SKM-1 (cell line): Measurements from ENCODE around the gene PALLD.
"Not testable (repeated sequence)": the region's sequence is repeated elsewhere in the genome, so short reads cannot be mapped to it uniquely, and the experiment has no call there.

Experiments
- DNase-seq: peaks from one replicate; lab custom pipeline; 2025; ENCODE audit not compliant: unreplicated experiment; lab: John Stamatoyannopoulos, UW

Gene PALLD

DNA sequence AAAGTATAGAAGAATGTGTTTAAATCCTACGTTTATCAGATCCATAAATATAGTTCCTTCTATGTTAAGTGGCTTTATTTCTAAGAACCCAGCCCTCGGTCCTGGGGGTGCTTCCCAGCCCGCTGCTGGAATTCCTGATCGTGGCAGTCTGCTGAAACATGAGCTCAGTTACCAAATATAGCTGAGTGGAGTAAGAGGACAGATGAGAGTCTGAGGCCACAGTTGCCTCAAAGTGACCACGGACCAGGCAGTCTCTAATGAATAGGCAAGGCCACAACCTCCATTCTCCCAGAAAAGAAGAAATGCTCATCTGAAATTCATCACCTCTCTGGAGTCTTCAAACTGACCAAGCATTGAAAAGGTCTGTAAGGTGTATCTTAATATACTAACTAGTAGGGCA, at the start of gene PALLD:
PALLD (plus strand) TSS at position 219 of the 400 bp plus-strand sequence.
- DNase-seq: no peak

DNA sequence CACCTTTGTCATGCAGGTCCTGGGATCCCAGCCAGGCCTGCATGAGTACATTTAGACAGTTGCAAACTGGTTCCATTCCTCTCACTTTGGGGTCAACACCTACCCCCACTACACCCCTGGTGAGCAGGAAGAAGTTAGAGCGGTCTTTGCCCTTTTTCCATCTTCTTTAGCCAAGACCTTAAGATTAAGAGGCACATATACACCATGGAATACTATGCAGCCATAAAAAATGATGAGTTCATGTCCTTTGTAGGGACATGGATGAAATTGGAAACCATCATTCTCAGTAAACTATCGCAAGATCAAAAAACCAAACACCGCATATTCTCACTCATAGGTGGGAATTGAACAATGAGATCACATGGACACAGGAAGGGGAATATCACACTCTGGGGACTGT, 47.8 kb upstream of the PALLD start:
- not testable (repeated sequence) for DNase-seq

DNA sequence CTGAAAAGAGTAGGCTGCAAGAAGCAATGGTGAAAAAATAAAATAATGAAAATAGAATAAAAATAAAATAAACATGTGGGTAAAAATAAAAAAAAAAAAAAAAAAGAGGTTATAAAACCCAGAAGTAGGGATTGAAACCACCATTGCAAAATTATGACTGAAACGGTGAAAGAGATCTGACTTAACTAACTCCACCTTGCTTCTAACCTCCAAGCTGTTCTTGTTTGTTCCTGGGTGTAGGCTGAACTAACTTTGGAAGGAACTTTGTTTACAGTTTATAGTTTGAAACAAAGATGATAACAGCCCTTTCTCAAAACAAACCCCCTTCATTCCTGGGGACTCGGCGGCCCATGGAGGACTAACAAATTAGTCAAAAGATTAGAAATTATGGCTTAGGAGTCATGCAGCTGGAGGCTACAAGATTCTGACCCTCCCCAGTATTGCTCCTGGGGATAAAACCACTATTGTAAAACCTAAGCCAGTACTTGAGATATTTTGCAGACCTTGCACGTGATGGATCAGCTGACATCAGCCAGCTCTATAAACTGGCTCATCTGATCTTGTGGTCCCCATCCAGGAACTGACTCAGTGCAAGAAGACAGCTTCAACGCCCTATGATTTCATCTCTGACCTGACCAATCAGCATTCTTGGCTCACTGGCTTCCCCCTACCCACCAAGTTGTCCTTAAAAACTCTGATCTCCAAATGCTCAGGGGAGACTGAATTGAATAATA, 47.0 kb upstream of the PALLD start:
- no peak for DNase-seq

DNA sequence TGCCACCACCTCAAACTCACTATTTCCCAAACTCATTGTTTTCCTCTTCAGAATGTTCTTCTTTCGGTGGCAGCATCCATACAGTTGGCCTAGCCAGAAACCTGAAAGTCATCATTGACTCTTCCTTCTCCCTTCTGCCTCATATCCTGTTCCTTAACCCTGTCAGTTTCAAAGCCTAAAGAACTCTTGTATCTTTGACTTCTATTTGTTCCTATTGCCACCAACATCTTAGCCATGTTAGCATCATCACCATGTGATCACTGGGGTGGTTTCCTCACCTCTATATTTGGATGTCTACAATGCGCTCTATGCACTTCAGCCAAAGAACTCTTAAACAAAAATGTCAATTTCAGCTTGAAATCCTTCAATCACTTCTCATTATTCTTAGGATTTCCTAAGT, 45.5 kb upstream of the PALLD start:
- no peak for DNase-seq

DNA sequence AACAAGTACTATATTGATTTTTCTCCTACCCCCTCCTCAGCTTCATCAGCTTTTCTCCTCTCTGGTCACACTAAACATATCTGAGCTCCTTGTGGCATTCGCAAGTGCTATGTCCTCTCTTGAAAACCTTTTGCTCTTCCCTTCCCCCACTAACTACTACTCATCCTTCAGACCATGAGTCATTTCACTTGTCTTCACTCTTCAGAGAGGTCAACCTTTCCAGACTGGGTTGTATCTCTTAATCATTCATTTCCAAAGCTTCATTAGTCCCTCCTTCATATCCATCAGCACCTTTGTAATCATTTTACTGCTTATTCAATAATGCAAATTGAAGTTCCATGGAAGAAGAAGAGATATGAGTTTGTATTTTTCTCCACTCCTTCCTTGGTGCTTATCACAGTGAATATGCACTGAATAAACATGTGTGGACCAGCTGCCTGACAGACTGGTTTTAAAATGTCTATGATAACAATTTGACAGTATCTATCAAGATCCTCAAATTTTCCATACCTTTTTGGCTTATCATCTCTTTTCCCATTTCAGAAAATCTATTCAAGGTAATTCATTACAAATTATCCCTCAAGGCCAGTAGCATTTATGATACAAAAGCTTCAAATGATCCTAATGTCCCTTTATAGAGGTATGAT, 45.0 kb upstream of the PALLD start:
- no peak for DNase-seq

DNA sequence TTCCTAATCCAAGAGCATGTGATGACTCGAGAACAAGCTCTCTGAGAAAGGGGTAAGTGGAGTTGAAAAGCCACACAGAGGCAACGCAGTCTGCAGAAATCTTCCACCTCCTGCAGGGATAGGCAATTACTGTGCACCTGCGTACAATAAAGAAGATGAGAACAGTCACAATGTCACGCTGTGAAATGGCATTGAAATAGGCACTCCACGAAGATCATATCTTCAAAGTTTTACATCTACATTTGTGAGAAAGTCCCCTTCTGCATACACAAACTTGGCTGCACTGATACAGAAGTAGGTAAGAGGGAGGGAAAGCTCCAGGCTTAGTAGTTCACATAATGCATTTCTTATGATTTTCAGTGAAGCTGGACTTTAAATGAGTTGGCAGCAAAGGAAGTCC, 43.7 kb upstream of the PALLD start:
- no peak for DNase-seq

DNA sequence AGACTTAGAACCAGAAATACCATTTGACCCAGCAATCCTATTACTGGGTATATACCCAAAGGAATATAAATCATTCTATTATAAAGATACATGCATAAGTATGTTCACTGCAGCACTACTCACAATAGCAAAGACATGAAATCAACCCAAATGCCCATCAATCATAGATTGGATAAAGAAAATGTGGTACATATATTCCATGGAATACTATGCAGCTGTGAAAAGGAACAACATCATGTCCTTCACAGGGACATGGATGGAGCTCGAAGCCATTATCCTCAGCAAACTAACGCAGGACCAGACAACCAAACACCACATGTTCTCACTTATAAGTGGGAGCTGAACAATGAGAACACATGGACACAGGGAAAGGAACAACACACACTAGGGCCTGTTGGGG, 38.6 kb upstream of the PALLD start:
- DNase-seq: not testable (repeated sequence)

DNA sequence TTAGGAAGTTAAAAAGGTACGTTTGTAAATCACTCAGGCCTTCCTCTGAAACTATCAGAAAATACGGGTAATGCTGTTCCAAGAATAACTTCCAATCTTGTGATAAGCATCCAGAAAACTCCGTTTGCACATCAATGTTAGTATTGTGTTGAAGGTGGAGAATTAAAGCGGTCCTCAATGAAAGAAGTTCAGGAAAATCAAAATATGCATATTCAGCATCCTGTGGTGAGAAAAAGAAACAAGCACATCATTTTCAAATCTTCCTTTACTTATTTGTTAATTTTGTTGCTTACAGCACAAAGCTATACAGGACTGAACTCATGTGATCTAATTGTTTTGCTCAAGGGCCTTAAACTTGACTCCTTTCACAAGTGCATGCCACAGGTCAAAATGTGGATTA, 35.0 kb upstream of the PALLD start:
- DNase-seq: no peak

DNA sequence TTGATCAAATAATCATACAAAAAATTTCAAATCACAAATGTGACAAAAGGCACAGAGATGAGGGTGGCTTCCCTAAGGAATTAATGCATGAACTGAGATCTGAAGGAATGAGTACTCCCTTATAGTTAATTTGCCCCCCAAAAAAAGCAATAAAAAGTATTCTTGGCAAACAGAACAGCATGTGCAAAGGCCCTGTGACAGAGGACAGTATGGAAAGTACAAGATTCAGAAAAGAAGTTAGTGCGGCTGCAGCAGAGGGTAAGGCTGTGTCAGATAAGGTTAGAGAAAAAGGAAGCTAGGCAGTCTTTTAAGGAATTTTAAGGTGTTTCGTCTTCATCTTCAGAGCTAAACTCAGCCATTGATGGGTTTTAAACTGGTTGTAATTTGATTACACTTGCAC, 23.9 kb upstream of the PALLD start:
- no peak for DNase-seq

DNA sequence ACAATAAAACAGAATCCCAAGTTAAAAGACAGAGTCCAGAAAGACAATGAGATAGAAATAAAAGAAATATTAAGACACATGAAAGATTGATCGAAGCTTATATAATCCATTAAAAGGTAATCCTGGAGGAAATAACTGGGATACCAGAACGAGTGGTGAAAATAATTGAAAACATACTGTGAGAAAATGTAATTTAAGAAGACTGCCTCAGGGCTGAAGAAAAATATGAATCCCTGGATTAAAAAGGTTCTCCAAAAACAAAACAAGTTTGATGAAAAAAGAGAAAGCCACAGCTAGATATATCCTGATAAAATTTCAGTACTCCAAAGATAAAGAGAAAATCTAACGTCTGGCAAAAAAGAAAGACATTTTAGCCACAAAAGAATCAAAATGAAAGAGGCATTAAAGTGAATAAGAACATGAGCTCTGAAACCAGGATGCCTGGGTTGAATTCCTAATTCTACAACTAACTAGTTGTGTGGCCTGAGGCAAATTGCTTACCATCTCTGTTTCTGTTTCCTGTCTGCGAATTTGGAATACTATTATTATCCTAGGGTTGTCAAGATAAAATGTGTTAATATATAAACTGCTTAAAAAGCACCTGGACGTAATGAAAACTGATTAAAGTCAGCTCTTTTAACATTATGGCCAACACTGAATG, 22.1 kb upstream of the PALLD start:
- no peak for DNase-seq

DNA sequence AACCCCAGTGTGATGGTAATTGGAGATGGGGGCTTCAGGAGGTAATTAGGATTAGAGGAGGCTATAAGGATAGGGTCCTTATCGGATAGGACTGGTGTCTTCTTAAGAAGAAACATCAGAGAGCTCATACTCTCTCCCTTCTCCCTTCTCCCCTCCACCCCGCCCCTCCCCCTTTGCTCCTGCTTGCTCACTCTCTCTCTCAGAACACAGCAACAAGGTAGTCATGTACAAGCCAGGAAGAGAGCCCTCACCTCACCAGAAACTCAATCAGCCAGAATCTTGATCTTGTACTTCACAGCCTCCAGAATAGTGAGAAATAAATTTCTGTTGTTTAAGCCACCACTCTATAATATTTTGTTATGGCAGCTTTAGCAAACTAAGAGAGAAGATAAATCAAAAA, 21.1 kb upstream of the PALLD start:
- DNase-seq: no peak

DNA sequence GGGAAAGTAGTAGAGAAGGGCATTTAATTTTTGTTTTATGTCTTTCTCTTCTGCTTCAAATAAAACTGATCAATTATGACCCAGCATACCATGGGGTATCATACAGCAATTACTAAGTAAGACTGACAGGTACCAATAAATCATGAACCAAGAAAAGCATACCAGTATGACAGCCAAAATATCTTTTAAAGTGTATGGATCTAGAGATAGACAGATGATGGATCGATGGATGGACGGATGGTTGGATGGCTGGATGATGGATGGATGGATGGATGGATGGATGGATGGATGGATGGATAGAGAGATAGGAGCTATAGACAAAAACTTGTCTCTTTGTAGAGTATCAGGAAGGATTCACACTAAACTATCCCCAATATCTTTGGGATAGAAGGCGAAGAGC, 18.0 kb upstream of the PALLD start:
- DNase-seq: no peak

DNA sequence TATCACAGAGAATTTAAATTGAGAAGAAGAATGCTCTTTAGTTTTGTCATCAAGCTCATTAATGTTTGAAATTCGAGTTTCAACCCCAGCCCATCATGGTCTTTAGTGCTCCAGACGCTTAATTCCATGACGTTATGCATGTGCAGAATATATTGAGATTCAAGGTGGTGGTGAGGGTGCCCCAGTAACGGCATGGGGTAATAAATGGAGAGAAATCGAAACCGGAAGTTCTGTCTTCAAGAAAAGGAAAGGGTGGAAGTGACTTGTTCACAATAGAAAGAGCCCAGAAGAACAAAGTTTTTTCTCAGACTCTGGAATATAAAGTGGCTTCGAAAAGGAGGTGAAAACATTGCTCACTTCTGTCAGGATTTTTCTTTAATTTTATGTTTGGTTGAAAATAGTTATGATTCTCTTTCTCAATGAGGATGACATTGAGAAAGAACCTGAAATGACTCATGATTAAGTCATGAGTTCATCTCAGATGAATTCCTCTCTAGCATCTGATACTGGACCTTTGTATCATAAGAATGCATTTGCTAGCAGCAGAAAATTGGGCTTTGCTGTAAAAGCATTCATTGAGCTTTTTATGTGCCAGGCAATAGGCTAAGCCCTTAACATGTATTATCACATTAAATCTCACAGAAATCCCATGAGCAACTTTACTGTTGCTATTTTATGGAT, 15.8 kb upstream of the PALLD start:
- peak; percentile 79 for DNase-seq

DNA sequence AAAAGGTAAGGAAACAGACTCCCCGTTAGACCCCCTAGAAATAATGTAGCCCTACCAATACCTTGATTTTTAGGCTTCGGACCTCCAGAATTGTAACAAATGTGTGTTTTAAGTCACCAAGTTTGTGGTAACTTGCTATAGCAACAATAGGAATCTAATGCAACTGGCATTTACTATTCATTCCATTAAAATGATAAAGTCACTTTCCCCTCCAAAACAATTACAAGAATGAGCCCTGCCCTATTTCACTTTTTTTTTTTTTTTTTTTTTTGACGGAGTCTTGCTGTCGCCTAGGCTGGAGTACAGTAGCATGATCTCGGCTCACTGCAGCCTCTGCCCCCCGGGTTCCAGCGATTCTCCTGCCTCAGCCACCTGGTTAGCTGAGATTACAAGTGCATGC, 13.0 kb upstream of the PALLD start:
- DNase-seq: no peak

DNA sequence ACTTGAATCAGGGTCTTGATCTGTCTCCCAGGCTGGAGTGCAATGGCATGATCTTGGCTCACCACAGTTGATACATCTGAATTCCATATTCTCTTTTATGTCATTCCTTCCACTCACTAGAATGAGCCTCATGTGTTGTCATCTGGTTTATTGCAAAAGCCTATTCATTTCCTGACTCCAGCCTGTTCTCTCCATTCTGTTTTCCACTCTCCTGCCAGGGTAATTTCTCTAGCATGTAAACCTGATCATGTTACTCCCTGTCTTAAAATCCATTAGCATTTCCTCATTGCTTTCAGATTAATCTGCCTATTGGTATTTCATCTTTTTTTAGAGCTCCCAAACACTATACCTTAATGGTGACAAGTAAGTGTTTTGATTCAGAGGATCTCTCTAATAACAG, 12.2 kb upstream of the PALLD start:
- no peak for DNase-seq

DNA sequence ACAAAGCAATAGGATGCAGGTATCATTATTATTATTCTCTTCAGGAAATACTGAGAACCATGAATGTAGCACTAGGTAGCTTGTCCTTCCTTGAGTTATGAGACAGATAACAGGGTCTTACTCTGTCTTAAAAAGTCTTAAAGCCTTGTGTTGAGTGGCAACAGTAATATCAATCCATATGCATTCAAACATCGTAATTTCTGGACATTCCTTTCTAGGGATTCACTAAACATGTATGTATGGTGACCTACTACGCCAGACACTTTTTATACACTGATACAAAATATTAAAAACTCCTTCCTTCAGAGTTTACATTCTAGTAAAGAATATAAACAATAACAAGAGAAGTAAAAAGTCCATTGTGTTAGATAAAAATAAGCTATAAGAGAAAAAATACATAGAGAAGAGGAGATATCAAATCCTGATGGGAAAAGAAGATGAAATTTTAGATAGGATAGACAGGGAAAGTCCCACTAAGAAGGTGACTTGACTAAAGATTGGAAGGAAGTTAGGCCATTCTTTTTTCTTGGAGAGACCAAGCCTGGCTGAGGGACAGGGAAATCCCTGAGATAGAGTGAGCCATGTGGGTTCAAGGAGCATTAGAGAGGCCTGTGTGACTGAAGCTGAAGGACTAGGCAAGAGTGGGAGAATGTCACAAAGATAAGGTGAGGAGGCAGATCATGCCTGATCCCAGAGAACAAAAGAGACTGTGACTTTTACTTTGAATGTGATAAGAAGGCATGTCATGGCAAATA, 11.5 kb upstream of the PALLD start:
- no peak for DNase-seq

DNA sequence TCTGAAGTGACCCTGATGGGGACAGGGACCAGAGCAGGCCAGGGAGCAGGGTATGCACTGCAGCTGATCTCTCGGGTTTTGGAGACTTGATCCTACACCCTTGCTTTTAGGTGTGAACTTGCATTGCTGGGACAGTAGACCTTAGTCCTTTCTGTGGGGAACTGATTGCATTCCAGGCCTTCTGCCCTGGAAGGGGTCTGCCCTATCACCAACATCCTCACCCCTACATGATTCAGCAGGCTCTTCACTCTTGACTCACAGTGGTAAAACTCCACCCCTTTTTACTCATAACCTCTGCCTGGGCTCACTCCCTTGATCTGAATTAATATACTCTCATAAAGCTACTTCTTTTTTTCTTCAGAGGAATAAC, 10.0 kb upstream of the PALLD start:
- no peak for DNase-seq

DNA sequence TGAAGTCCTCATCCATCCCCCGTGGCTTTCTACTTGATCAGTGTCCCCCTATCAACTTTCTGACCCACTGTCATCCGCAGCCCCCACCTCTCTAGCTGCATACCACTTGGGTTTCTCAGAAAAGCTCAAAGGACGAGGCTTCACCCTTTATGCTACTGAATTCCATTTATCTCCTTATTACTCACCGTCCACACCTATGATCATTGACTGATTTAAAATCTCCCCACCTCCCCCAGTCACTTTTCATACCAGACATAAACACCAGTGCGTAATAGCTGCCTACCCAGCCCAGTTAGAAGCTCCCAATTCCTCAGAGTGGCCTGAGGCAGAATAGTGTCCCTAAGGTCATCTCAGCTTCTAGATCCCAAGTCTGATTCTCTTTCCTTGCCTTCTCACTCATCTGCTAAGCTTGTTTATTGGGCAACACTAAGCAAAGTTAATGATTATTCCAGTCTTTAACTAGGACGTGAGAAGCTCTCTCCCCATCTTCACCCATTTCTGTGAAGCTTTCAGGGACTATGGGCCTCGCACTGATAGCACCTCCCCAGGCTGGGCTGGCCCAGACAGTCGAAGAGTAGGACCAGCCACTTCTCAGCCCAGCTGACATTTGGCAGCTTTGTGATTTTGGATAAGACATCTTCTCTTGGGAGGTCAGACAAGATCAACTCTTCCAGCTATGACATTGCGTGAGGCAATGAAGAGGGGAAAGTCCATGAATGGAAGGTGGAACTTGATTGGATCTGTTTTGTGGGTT, 9.4 kb upstream of the PALLD start:
- DNase-seq: no peak

DNA sequence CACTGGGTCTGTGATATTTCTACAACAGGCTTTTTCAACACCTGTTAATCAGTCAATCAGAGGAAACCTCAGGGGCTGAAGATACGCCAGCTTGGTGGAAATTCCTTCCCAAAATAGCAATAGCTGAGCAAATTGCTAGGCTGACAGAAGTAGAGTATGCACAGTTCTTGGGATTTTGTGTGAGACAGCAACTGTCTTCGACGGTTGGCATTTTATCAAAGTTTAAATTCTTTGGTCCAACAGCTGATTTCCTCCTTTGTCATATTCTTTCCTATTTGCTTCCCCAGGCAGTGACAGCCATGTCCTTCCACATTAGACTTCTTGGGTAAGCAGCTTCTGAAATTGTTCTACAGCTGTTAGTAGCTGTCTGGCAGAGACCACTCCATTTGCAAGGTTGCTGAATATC, 8.0 kb upstream of the PALLD start:
- no peak for DNase-seq

DNA sequence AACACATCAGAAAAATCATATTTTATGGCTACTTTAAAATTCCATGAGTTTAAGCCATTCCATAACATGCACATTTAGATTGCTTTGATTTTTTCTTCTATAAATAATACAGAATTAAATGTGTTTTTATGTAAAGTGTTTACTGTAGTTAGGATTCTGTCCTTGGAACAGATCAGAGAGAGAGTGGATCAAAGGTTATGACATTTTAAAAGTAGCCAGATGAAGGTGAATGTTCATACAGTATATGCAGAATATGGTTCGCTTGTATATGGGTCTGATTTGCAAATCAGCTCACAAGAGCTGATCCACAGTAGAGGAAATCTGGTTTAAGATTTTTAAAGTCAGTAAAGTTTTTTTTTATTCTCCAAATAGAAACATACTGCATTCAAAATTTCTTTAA, 7.2 kb upstream of the PALLD start:
- DNase-seq: no peak

DNA sequence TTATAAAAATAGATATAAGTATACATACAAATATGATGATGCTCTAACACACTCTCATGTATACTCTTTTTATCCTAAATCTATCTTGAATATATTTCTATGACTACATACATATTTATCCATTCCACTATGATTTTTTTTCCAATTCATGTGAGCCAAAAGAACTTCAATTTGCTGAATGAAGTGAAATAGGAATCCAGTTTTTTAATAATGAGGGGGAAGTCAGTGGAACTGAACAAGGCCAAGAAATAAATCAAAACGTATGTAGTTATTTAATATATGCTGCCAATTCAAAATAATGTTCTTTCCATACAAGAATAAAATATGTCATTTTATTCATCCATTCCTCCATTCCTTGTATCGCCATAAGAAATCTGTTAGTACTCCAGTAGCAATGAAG, 6.1 kb upstream of the PALLD start:
- DNase-seq: no peak
